GM12891 (cell line): ENCODE measurements around the gene NDRG3.

Experiments used
- DNase-seq: peaks from one replicate; pipeline ENCODE4 v3.0.0; 2011; ENCODE audit warnings: low spot score; ENCODE audit not compliant: insufficient read length
- FAIRE-seq: peaks from 2 replicates; lab custom pipeline; 2011; peaks lifted over from hg19 to GRCh38; lab: Jason Lieb, UNC
- PAX5 ChIP-seq: IDR thresholded peaks from 2 replicates; pipeline ENCODE4 v1.6.1; 2011; ENCODE audit warnings: low read length, moderate library complexity, mild to moderate bottlenecking; ENCODE audit not compliant: insufficient read depth, severe bottlenecking
- POLR2A ChIP-seq: IDR thresholded peaks from 2 replicates; pipeline ENCODE4 v1.6.1; 2011; ENCODE audit warnings: low read depth, low read length, control low read depth
- POLR2AphosphoS5 ChIP-seq: IDR thresholded peaks from 2 replicates; pipeline ENCODE4 v1.6.1; 2011; ENCODE audit warnings: low read depth, low read length, control low read depth
- POU2F2 ChIP-seq: IDR thresholded peaks from 2 replicates; pipeline ENCODE4 v1.6.1; 2011; ENCODE audit warnings: low read depth, mild to moderate bottlenecking, control low read depth, low read length, moderate library complexity
- SPI1 ChIP-seq: IDR thresholded peaks from 2 replicates; pipeline ENCODE4 v1.6.1; 2011; ENCODE audit warnings: low read depth, low read length, control low read depth
- TAF1 ChIP-seq: IDR thresholded peaks from 2 replicates; pipeline ENCODE4 v1.6.1; 2011; ENCODE audit warnings: low read depth, low read length, control low read depth

Gene NDRG3

GRCh38 chr20:36741072-36741471 lies 4.8 kb downstream of the NDRG3 start:
- TF ChIP-seq SPI1 = no peak
- no peak for TF ChIP-seq TAF1
- no peak for TF ChIP-seq POLR2AphosphoS5
- no peak for TF ChIP-seq POLR2A
- no peak for TF ChIP-seq POU2F2
- TF ChIP-seq PAX5 = no peak
- FAIRE-seq = no peak
- DNase-seq = no peak

GRCh38 chr20:36737183-36737499 lies 8.7 kb downstream of the NDRG3 start:
- no peak for FAIRE-seq
- DNase-seq = no peak
- TF ChIP-seq POLR2A = no peak
- TF ChIP-seq POU2F2 = no peak
- no peak for TF ChIP-seq POLR2AphosphoS5
- no peak for TF ChIP-seq PAX5
- no peak for TF ChIP-seq TAF1
- no peak for TF ChIP-seq SPI1

GRCh38 chr20:36736451-36737182 lies 9.3 kb downstream of the NDRG3 start:
- TF ChIP-seq SPI1 (no peak), POLR2AphosphoS5 (no peak), PAX5 (no peak), TAF1 (no peak), POLR2A (no peak), POU2F2 (no peak)
- FAIRE-seq = no peak
- DNase-seq = no peak

GRCh38 chr20:36732456-36732855 lies 13.4 kb downstream of the NDRG3 start:
- TF ChIP-seq POLR2A = no peak
- FAIRE-seq = no peak
- DNase-seq = no peak

GRCh38 chr20:36728986-36729385 lies 16.9 kb downstream of the NDRG3 start:
- FAIRE-seq (no peak), DNase-seq (no peak)
- TF ChIP-seq POLR2A (no peak), POU2F2 (no peak), TAF1 (no peak), PAX5 (no peak), SPI1 (no peak), POLR2AphosphoS5 (no peak)

GRCh38 chr20:36726168-36726567 lies 19.7 kb downstream of the NDRG3 start:
- DNase-seq (no peak), FAIRE-seq (no peak)
- TF ChIP-seq POU2F2 = no peak
- no peak for TF ChIP-seq TAF1
- no peak for TF ChIP-seq PAX5
- TF ChIP-seq SPI1 = no peak
- no peak for TF ChIP-seq POLR2A
- TF ChIP-seq POLR2AphosphoS5 = no peak

- DNase-seq = no peak
- FAIRE-seq = no peak
- TF ChIP-seq SPI1 (no peak), TAF1 (no peak), PAX5 (no peak), POU2F2 (no peak), POLR2A (no peak), POLR2AphosphoS5 (no peak)
Observed at GRCh38 chr20:36720510-36720909, 25.4 kb downstream of the NDRG3 start.

- no peak for DNase-seq
- TF ChIP-seq POLR2A (no peak), TAF1 (no peak), PAX5 (no peak), SPI1 (no peak), POU2F2 (no peak)
- FAIRE-seq = peak; percentile 69
Observed at GRCh38 chr20:36717657-36718056, 28.2 kb downstream of the NDRG3 start.

- TF ChIP-seq SPI1 (no peak), TAF1 (no peak), POU2F2 (no peak), POLR2A (no peak), POLR2AphosphoS5 (no peak), PAX5 (no peak)
- FAIRE-seq (no peak), DNase-seq (no peak)
Observed at GRCh38 chr20:36717021-36717420, 28.9 kb downstream of the NDRG3 start.

- FAIRE-seq (no peak), DNase-seq (no peak)
- TF ChIP-seq POU2F2 (no peak), PAX5 (no peak), TAF1 (no peak), POLR2A (no peak), POLR2AphosphoS5 (no peak), SPI1 (no peak)
Observed at GRCh38 chr20:36712775-36713174, 33.1 kb downstream of the NDRG3 start.

- DNase-seq (no peak), FAIRE-seq (no peak)
- TF ChIP-seq TAF1 (no peak), PAX5 (no peak)
Observed at GRCh38 chr20:36709126-36709525, 36.8 kb downstream of the NDRG3 start.
